ENCODE data around the gene FHDC1.

FHDC1 gene

GRCh38 chr4:152972821-152973628 lies 36.9 kb downstream of the FHDC1 start:
- Histone ChIP-seq H3K9me3 (ENCODE audit: control insufficient read depth, insufficient read depth, low read length) (no peaks in the 10 kb centered on the region), H3K27me3 (ENCODE audit: control insufficient read depth, insufficient read depth, low read length) (no peaks in the 10 kb centered on the region), H3K36me3 (ENCODE audit: control insufficient read depth, insufficient read depth, low read length) (peaks cover 65% of the 10 kb centered on the region), H3K27ac (ENCODE audit: low read depth, low read length) (no peak overlapping the region), H3K4me1 (ENCODE audit: control insufficient read depth, insufficient read depth, low read length) (no peaks in the 10 kb centered on the region), H3K9ac (ENCODE audit: low read depth, low read length) (no peak overlapping the region), H3K4me3 (ENCODE audit: low read depth, low read length) (no peak overlapping the region)

- Histone ChIP-seq H3K4me1 (ENCODE audit: control insufficient read depth, insufficient read depth, low read length) (no peaks in the 10 kb centered on the region), H3K4me3 (ENCODE audit: low read depth, low read length) (no peak overlapping the region), H3K27ac (ENCODE audit: low read depth, low read length) (no peak overlapping the region), H3K9me3 (ENCODE audit: control insufficient read depth, insufficient read depth, low read length) (no peaks in the 10 kb centered on the region), H3K36me3 (ENCODE audit: control insufficient read depth, insufficient read depth, low read length) (peaks cover 57% of the 10 kb centered on the region), H3K27me3 (ENCODE audit: control insufficient read depth, insufficient read depth, low read length) (no peaks in the 10 kb centered on the region), H3K9ac (ENCODE audit: low read depth, low read length) (no peak overlapping the region)
Measured at GRCh38 chr4:152973629-152974467, 37.7 kb downstream of the FHDC1 start.

GRCh38 chr4:152974468-152975379 lies 38.6 kb downstream of the FHDC1 start:
- Histone ChIP-seq H3K27me3 (ENCODE audit: control insufficient read depth, insufficient read depth, low read length) (no peaks in the 10 kb centered on the region), H3K4me3 (ENCODE audit: low read depth, low read length) (no peak overlapping the region), H3K9ac (ENCODE audit: low read depth, low read length) (no peak overlapping the region), H3K36me3 (ENCODE audit: control insufficient read depth, insufficient read depth, low read length) (peaks cover 48% of the 10 kb centered on the region), H3K27ac (ENCODE audit: low read depth, low read length) (no peak overlapping the region), H3K4me1 (ENCODE audit: control insufficient read depth, insufficient read depth, low read length) (no peaks in the 10 kb centered on the region), H3K9me3 (ENCODE audit: control insufficient read depth, insufficient read depth, low read length) (no peaks in the 10 kb centered on the region)

- Histone ChIP-seq H3K27ac (ENCODE audit: low read depth, low read length) (no peak overlapping the region), H3K9me3 (ENCODE audit: control insufficient read depth, insufficient read depth, low read length) (no peaks in the 10 kb centered on the region), H3K36me3 (ENCODE audit: control insufficient read depth, insufficient read depth, low read length) (peaks cover 40% of the 10 kb centered on the region), H3K27me3 (ENCODE audit: control insufficient read depth, insufficient read depth, low read length) (no peaks in the 10 kb centered on the region), H3K4me3 (ENCODE audit: low read depth, low read length) (no peak overlapping the region), H3K9ac (ENCODE audit: low read depth, low read length) (no peak overlapping the region), H3K4me1 (ENCODE audit: control insufficient read depth, insufficient read depth, low read length) (no peaks in the 10 kb centered on the region)
Measured at GRCh38 chr4:152975380-152976211, 39.5 kb downstream of the FHDC1 start.

- peaks cover 33% of the 10 kb centered on the region for H3K36me3 ChIP-seq (ENCODE audit: control insufficient read depth, insufficient read depth, low read length)
- no peaks in the 10 kb centered on the region for H3K9me3 ChIP-seq (ENCODE audit: control insufficient read depth, insufficient read depth, low read length)
- no peak overlapping the region for H3K9ac ChIP-seq (ENCODE audit: low read depth, low read length)
- no peaks in the 10 kb centered on the region for H3K27me3 ChIP-seq (ENCODE audit: control insufficient read depth, insufficient read depth, low read length)
- no peak overlapping the region for H3K4me3 ChIP-seq (ENCODE audit: low read depth, low read length)
- H3K27ac ChIP-seq (ENCODE audit: low read depth, low read length): no peak overlapping the region
- peaks cover 4% of the 10 kb centered on the region; the same call in 1 of the 2 replicates for H3K4me1 ChIP-seq (ENCODE audit: control insufficient read depth, insufficient read depth, low read length)
Measured at GRCh38 chr4:152976212-152976761, 40.2 kb downstream of the FHDC1 start.

GRCh38 chr4:152979731-152980330 lies 43.7 kb downstream of the FHDC1 start:
- H3K9me3 ChIP-seq (ENCODE audit: control insufficient read depth, insufficient read depth, low read length): no peaks in the 10 kb centered on the region
- H3K4me1 ChIP-seq (ENCODE audit: control insufficient read depth, insufficient read depth, low read length): peaks cover 17% of the 10 kb centered on the region; the same call in 1 of the 2 replicates
- no peak overlapping the region for H3K4me3 ChIP-seq (ENCODE audit: low read depth, low read length)
- H3K36me3 ChIP-seq (ENCODE audit: control insufficient read depth, insufficient read depth, low read length): no peaks in the 10 kb centered on the region; the same call in 1 of the 2 replicates
- H3K27me3 ChIP-seq (ENCODE audit: control insufficient read depth, insufficient read depth, low read length): no peaks in the 10 kb centered on the region
- H3K27ac ChIP-seq (ENCODE audit: low read depth, low read length): no peak overlapping the region
- H3K9ac ChIP-seq (ENCODE audit: low read depth, low read length): no peak overlapping the region

GRCh38 chr4:152981278-152981677 lies 45.2 kb downstream of the FHDC1 start:
- Histone ChIP-seq H3K9me3 (ENCODE audit: control insufficient read depth, insufficient read depth, low read length) (no peaks in the 10 kb centered on the region), H3K9ac (ENCODE audit: low read depth, low read length) (no peak overlapping the region), H3K27ac (ENCODE audit: low read depth, low read length) (no peak overlapping the region), H3K36me3 (ENCODE audit: control insufficient read depth, insufficient read depth, low read length) (no peaks in the 10 kb centered on the region; the same call in 1 of the 2 replicates), H3K4me1 (ENCODE audit: control insufficient read depth, insufficient read depth, low read length) (peaks cover 17% of the 10 kb centered on the region; the same call in 1 of the 2 replicates), H3K4me3 (ENCODE audit: low read depth, low read length) (no peak overlapping the region), H3K27me3 (ENCODE audit: control insufficient read depth, insufficient read depth, low read length) (no peaks in the 10 kb centered on the region)

- Histone ChIP-seq H3K27ac (ENCODE audit: low read depth, low read length) (no peak overlapping the region), H3K27me3 (ENCODE audit: control insufficient read depth, insufficient read depth, low read length) (no peaks in the 10 kb centered on the region), H3K9ac (ENCODE audit: low read depth, low read length) (no peak overlapping the region), H3K4me3 (ENCODE audit: low read depth, low read length) (no peak overlapping the region), H3K4me1 (ENCODE audit: control insufficient read depth, insufficient read depth, low read length) (peaks cover 17% of the 10 kb centered on the region; the same call in 1 of the 2 replicates), H3K36me3 (ENCODE audit: control insufficient read depth, insufficient read depth, low read length) (no peaks in the 10 kb centered on the region; the same call in 1 of the 2 replicates), H3K9me3 (ENCODE audit: control insufficient read depth, insufficient read depth, low read length) (no peaks in the 10 kb centered on the region)
Measured at GRCh38 chr4:152981842-152982241, 45.7 kb downstream of the FHDC1 start.

GRCh38 chr4:152983221-152983620 lies 47.1 kb downstream of the FHDC1 start:
- peaks cover 17% of the 10 kb centered on the region; the same call in 1 of the 2 replicates for H3K4me1 ChIP-seq (ENCODE audit: control insufficient read depth, insufficient read depth, low read length)
- H3K4me3 ChIP-seq (ENCODE audit: low read depth, low read length): no peak overlapping the region
- H3K9ac ChIP-seq (ENCODE audit: low read depth, low read length): no peak overlapping the region
- H3K27ac ChIP-seq (ENCODE audit: low read depth, low read length): peak overlapping the region; percentile 13
- no peaks in the 10 kb centered on the region for H3K9me3 ChIP-seq (ENCODE audit: control insufficient read depth, insufficient read depth, low read length)
- H3K36me3 ChIP-seq (ENCODE audit: control insufficient read depth, insufficient read depth, low read length): no peaks in the 10 kb centered on the region
- no peaks in the 10 kb centered on the region for H3K27me3 ChIP-seq (ENCODE audit: control insufficient read depth, insufficient read depth, low read length)
